Thyroid gland (tissue), 4 donors: ENCODE data around the gene OIT3.

Experiments used
- POLR2A ChIP-seq, 2 donors: fragments of 450-650 bp; IDR thresholded peaks; one replicate each; pipeline ENCODE4 v1.6.1; 2017; ENCODE audit warnings: antibody characterized with exemption in 2 of 2, mild to moderate bottlenecking in 2 of 2, moderate library complexity in 1 of 2
- TF ChIP-seq, protein P1 (sequence below), 6 experiments: fragments of 200-600 bp in 3 of 6; fragments of 450-650 bp in 3 of 6; sonication (generic) in 3 of 6; IDR thresholded peaks; one replicate each; pipeline ENCODE4 v1.5.1; 2016 to 2019; ENCODE audit warnings: antibody characterized with exemption in 6 of 6, mild to moderate bottlenecking in 2 of 6, inconsistent platforms in 1 of 6, moderate library complexity in 1 of 6

DNA sequence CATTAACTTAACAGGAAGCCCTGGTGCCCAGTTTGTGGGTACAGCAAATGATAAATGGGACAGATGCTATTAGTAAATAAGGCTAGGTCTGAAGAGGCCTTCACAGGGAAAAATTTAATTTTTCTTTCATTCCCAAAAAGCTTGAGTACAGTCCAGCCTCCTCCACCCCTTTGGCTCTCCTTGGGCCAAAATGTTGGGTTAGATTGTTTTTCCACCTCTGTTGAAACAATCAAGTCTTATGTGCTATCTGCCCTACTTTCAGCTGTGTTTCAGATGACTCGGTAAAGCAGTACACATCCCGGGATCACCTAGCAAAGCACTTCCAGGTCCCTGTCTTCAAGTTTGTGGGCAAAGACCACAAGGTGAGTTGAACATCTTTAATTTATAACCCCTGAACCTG, 36.7 kb downstream of the OIT3 start:
- TF ChIP-seq, protein P1, sequence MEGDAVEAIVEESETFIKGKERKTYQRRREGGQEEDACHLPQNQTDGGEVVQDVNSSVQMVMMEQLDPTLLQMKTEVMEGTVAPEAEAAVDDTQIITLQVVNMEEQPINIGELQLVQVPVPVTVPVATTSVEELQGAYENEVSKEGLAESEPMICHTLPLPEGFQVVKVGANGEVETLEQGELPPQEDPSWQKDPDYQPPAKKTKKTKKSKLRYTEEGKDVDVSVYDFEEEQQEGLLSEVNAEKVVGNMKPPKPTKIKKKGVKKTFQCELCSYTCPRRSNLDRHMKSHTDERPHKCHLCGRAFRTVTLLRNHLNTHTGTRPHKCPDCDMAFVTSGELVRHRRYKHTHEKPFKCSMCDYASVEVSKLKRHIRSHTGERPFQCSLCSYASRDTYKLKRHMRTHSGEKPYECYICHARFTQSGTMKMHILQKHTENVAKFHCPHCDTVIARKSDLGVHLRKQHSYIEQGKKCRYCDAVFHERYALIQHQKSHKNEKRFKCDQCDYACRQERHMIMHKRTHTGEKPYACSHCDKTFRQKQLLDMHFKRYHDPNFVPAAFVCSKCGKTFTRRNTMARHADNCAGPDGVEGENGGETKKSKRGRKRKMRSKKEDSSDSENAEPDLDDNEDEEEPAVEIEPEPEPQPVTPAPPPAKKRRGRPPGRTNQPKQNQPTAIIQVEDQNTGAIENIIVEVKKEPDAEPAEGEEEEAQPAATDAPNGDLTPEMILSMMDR (IDR thresholded peaks at IDR 0.05): no peak
- no peak for TF ChIP-seq POLR2A (IDR thresholded peaks at IDR 0.05)
